ENCODE measurements around the gene TLK2. TPM values are rescaled to one million over a fixed set of nuclear protein-coding genes. Genes with fewer than 3 reads are reported as not detected.
A peak's percentile ranks its signal among the peaks of the same experiment; 100 is the strongest.

TLK2 gene
- total RNA-seq, 2 donors from 2014 or later: 45.2 to 71.5 TPM

- no peaks in the 10 kb centered on the region for H3K36me3 ChIP-seq
- no peaks in the 10 kb centered on the region for H3K27me3 ChIP-seq (replicated peaks; ENCODE audit: insufficient read depth)
- peak; percentile 37 for ATAC-seq (ENCODE audit: insufficient number of reproducible peaks, low FRiP score, low read depth)
- TF ChIP-seq, protein P1, sequence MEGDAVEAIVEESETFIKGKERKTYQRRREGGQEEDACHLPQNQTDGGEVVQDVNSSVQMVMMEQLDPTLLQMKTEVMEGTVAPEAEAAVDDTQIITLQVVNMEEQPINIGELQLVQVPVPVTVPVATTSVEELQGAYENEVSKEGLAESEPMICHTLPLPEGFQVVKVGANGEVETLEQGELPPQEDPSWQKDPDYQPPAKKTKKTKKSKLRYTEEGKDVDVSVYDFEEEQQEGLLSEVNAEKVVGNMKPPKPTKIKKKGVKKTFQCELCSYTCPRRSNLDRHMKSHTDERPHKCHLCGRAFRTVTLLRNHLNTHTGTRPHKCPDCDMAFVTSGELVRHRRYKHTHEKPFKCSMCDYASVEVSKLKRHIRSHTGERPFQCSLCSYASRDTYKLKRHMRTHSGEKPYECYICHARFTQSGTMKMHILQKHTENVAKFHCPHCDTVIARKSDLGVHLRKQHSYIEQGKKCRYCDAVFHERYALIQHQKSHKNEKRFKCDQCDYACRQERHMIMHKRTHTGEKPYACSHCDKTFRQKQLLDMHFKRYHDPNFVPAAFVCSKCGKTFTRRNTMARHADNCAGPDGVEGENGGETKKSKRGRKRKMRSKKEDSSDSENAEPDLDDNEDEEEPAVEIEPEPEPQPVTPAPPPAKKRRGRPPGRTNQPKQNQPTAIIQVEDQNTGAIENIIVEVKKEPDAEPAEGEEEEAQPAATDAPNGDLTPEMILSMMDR (IDR thresholded peaks at IDR 0.05): no peak
- H3K4me1 ChIP-seq (ENCODE audit: control insufficient read depth in 1 of 2, low read depth in 2 of 2): peaks cover 15 to 52% of the 10 kb centered on the region in 2 donors
- no peak for DNase-seq (ENCODE audit: low spot score)
- H3K27ac ChIP-seq: peak overlapping the region; percentile 99
- peak overlapping the region; percentile 97 for H3K4me3 ChIP-seq
- H3K9me3 ChIP-seq: no peaks in the 10 kb centered on the region
Measured at GRCh38 chr17:62627904-62628633, 149.4 kb downstream of the TLK2 start.

- H3K27ac ChIP-seq: peak overlapping the region; percentile 99
Measured at GRCh38 chr17:62628831-62629555, 150.4 kb downstream of the TLK2 start.

GRCh38 chr17:62629556-62630364 is 151.1 kb downstream of the TLK2 start:
- no peak for DNase-seq (ENCODE audit: low spot score)
- ATAC-seq (ENCODE audit: insufficient number of reproducible peaks, low FRiP score, low read depth): no peak
- peaks cover 17 to 66% of the 10 kb centered on the region in 2 donors for H3K4me1 ChIP-seq (ENCODE audit: control insufficient read depth in 1 of 2, low read depth in 2 of 2)
- TF ChIP-seq, protein P1 (IDR thresholded peaks at IDR 0.05): no peak
- H3K27me3 ChIP-seq (replicated peaks; ENCODE audit: insufficient read depth): no peaks in the 10 kb centered on the region
- H3K9me3 ChIP-seq: no peaks in the 10 kb centered on the region
- peak overlapping the region; percentile 99 for H3K27ac ChIP-seq
- peak overlapping the region; percentile 97 for H3K4me3 ChIP-seq
- H3K36me3 ChIP-seq: no peaks in the 10 kb centered on the region

More at GRCh38 chr17:62628831-62629555, 150.4 kb downstream of the TLK2 start:
- no peak for ATAC-seq (ENCODE audit: insufficient number of reproducible peaks, low FRiP score, low read depth)
- peak overlapping the region; percentile 97 for H3K4me3 ChIP-seq
- no peaks in the 10 kb centered on the region for H3K27me3 ChIP-seq (replicated peaks; ENCODE audit: insufficient read depth)
- no peaks in the 10 kb centered on the region for H3K36me3 ChIP-seq
- H3K4me1 ChIP-seq (ENCODE audit: control insufficient read depth in 1 of 2, low read depth in 2 of 2): peaks cover 17 to 58% of the 10 kb centered on the region in 2 donors
- TF ChIP-seq, protein P1 (IDR thresholded peaks at IDR 0.05): no peak
- no peaks in the 10 kb centered on the region for H3K9me3 ChIP-seq
- DNase-seq (ENCODE audit: low spot score): no peak

- Histone ChIP-seq H3K4me1 (ENCODE audit: control insufficient read depth in 1 of 2, low read depth in 2 of 2) (peaks cover 15 to 67% of the 10 kb centered on the region in 2 donors), H3K27me3 (replicated peaks; ENCODE audit: insufficient read depth) (no peaks in the 10 kb centered on the region), H3K27ac (peak overlapping the region; percentile 99), H3K4me3 (peak overlapping the region; percentile 97), H3K9me3 (no peaks in the 10 kb centered on the region), H3K36me3 (peaks cover 3% of the 10 kb centered on the region)
- TF ChIP-seq, protein P1 (IDR thresholded peaks at IDR 0.05): no peak
- DNase-seq (ENCODE audit: low spot score) (no peak), ATAC-seq (ENCODE audit: insufficient number of reproducible peaks, low FRiP score, low read depth) (no peak)
Measured at GRCh38 chr17:62630365-62631085, 151.9 kb downstream of the TLK2 start.
